Measurements from ENCODE around the gene PAK2. TPM values are rescaled to one million over a fixed set of nuclear protein-coding genes. Genes with fewer than 3 reads are reported as not detected.

Gene PAK2
- 67.1 TPM for total RNA-seq
- 13.4 TPM for polyA plus RNA-seq (ENCODE audit: insufficient read depth, low read depth, low replicate concordance)
- long read RNA-seq, donor 1, full-length matches to known transcripts, result 1 of 8 reads
- long read RNA-seq, donor 1, partial matches to known transcripts, result 7 of 8 reads
- long read RNA-seq, donor 1, other reads (novel, unspliced or antisense), result 0 of 8 reads
- long read RNA-seq, donor 2, full-length matches to known transcripts, result 7 of 31 reads
- long read RNA-seq, donor 2, partial matches to known transcripts, result 24 of 31 reads
- long read RNA-seq, donor 2, other reads (novel, unspliced or antisense), result 0 of 31 reads
- long read RNA-seq, donor 3, full-length matches to known transcripts, result 10 of 10 reads
- long read RNA-seq, donor 3, partial matches to known transcripts, result 0 of 10 reads
- long read RNA-seq, donor 3, other reads (novel, unspliced or antisense), result 0 of 10 reads
- long read RNA-seq, donor 4, full-length matches to known transcripts, result 6 of 22 reads
- long read RNA-seq, donor 4, partial matches to known transcripts, result 16 of 22 reads
- long read RNA-seq, donor 4, other reads (novel, unspliced or antisense), result 0 of 22 reads
- long read RNA-seq, donor 5, full-length matches to known transcripts, result 1 of 1 reads
- long read RNA-seq, donor 5, partial matches to known transcripts, result 0 of 1 reads
- long read RNA-seq, donor 5, other reads (novel, unspliced or antisense), result 0 of 1 reads
- long read RNA-seq, donor 6, result 0 reads
- long read RNA-seq, donor 7, full-length matches to known transcripts, result 11 of 30 reads
- long read RNA-seq, donor 7, partial matches to known transcripts, result 14 of 30 reads
- long read RNA-seq, donor 7, other reads (novel, unspliced or antisense), result 5 of 30 reads
- long read RNA-seq, donor 8, full-length matches to known transcripts, result 7 of 35 reads
- long read RNA-seq, donor 8, partial matches to known transcripts, result 28 of 35 reads
- long read RNA-seq, donor 8, other reads (novel, unspliced or antisense), result 0 of 35 reads
- long read RNA-seq, donor 9, full-length matches to known transcripts, result 2 of 2 reads
- long read RNA-seq, donor 9, partial matches to known transcripts, result 0 of 2 reads
- long read RNA-seq, donor 9, other reads (novel, unspliced or antisense), result 0 of 2 reads
- long read RNA-seq, donor 10, full-length matches to known transcripts, result 6 of 16 reads
- long read RNA-seq, donor 10, partial matches to known transcripts, result 10 of 16 reads
- long read RNA-seq, donor 10, other reads (novel, unspliced or antisense), result 0 of 16 reads

DNA sequence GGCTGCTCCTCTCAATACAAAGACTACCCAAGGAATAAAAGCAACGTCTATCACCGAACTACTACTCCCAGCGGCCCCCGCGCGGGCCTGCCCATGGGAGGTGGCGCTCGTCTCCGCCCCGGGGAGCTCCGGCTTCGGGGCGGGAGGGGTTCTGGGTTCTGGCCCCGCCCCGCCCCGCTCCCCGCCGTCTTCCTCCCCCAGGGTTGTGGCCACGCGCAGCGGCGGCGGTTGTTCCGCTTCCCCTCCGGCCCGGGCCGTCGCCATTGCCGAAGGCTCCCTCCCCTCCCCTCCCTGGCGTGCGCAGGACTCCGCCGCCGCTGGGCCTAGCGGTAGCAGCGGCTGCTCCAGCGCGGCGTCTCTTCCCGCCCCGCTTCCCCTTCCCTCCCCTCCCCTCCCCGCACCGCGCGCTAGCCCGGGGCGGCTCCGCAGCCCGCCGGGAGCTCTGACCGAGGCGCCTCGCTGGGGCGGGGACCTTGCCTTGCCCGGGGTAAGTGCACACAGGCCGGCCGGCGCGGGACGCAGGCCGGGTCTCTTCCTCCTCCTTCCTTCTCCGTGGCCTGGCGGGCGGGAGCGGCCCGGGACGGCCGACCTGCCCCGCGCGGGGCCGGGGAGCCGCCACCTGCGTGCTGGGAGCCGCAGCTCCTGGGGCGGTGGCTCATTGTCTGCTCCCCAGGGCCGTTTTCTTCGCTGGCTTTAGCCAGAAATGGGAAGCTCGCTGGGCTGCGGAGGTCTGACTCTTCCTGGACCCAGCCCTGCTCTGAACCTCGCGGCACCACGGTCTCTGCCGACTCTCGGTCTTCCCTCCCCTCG, at the start of gene PAK2:
Gene PAK2 (plus strand): TSS at position 187 of the 810 bp plus-strand sequence. CDS start 42,790 bp downstream, outside the sequence.
- Histone ChIP-seq H3K4me3 (ENCODE audit: low read length in 3 of 3) (peak within 1 kb of the TSS; percentile 65 to 96 (median 80)), H3K36me3 (ENCODE audit: control insufficient read depth in 2 of 3, insufficient read depth in 3 of 3, low read length in 3 of 3) (no peaks in the 10 kb centered on the region), H3K9ac (ENCODE audit: low read length in 3 of 3) (peak within 1 kb of the TSS; percentile 68 to 96 (median 92)), H3K27me3 (ENCODE audit: control insufficient read depth, insufficient read depth, low read length) (no peaks in the 10 kb centered on the region), H3K27ac (ENCODE audit: low read depth in 2 of 2, low read length in 2 of 2) (peak within 1 kb of the TSS; percentile 89 to 95), H3K9me3 (ENCODE audit: control insufficient read depth in 2 of 3, insufficient read depth in 1 of 3, low read length in 3 of 3) (no peaks in the 10 kb centered on the region), H3K4me1 (ENCODE audit: control insufficient read depth in 2 of 3, insufficient read depth in 2 of 3, low read depth in 1 of 3, low read length in 3 of 3) (peaks cover 0 to 6% (median 0%) of the 10 kb centered on the region in 3 donors)
- intact Hi-C loops (cut with DNase I), result no loop called here
- peak; percentile 89 to 97 (median 94) for DNase-seq
- FAIRE-seq, result no peak
- TF ChIP-seq, protein P1, sequence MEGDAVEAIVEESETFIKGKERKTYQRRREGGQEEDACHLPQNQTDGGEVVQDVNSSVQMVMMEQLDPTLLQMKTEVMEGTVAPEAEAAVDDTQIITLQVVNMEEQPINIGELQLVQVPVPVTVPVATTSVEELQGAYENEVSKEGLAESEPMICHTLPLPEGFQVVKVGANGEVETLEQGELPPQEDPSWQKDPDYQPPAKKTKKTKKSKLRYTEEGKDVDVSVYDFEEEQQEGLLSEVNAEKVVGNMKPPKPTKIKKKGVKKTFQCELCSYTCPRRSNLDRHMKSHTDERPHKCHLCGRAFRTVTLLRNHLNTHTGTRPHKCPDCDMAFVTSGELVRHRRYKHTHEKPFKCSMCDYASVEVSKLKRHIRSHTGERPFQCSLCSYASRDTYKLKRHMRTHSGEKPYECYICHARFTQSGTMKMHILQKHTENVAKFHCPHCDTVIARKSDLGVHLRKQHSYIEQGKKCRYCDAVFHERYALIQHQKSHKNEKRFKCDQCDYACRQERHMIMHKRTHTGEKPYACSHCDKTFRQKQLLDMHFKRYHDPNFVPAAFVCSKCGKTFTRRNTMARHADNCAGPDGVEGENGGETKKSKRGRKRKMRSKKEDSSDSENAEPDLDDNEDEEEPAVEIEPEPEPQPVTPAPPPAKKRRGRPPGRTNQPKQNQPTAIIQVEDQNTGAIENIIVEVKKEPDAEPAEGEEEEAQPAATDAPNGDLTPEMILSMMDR (IDR thresholded peaks at IDR 0.05; ENCODE audit: borderline replicate concordance, extremely low read depth, insufficient read depth), result peak; percentile 10

DNA sequence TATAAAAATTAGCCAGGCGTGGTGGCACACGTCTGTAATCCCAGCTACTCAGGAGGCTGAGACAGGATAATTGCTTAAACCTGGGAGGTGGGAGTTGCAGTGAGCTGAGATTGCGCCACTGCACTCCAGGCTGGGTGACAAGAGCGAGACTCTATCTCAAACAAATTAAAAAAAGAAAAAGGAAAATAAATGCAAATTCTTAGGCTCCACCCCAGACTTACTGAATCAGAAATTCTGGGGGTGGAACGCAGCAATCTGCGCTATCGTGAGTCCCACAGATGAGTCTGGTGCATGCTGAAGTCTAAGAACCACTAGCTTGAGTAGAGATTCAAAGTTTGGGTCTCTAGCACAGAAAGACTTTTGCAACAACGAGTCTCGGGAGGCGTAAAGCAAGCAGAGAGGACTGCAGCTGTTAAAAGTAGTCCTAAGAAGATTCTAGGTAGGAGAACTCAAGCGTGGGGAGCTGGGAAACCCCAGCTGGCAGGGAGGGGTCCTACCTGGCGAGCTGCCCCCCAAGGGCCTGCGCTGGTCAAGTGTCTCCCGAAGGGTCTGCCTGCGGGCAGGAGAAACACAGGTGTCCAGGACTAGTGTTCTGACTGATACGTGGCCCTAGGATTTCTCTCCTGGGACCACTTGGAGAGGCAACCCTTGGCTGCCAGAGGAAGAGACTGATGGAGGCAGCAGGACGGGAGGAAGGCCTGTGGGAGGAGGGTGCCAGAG, 49.6 kb upstream of the PAK2 start:
- FAIRE-seq (no peak), DNase-seq (no peak)
- no peaks in the 10 kb centered on the region for H3K36me3 ChIP-seq (ENCODE audit: control insufficient read depth in 2 of 3, insufficient read depth in 3 of 3, low read length in 3 of 3)
- intact Hi-C loops (cut with DNase I), result loop anchor here (10.0 kb wide), 1 partner anchor 75 kb away; no protein-coding TSS in a partner anchor
- H3K27me3 ChIP-seq (ENCODE audit: control insufficient read depth, insufficient read depth, low read length), result no peaks in the 10 kb centered on the region
- H3K4me1 ChIP-seq (ENCODE audit: control insufficient read depth in 2 of 3, insufficient read depth in 2 of 3, low read depth in 1 of 3, low read length in 3 of 3), result no peaks in the 10 kb centered on the region
- H3K9ac ChIP-seq (ENCODE audit: low read length in 3 of 3), result no peak overlapping the region
- no peak overlapping the region for H3K27ac ChIP-seq (ENCODE audit: low read depth in 2 of 2, low read length in 2 of 2)
- no peaks in the 10 kb centered on the region for H3K9me3 ChIP-seq (ENCODE audit: control insufficient read depth in 2 of 3, insufficient read depth in 1 of 3, low read length in 3 of 3)
- H3K4me3 ChIP-seq (ENCODE audit: low read length in 3 of 3), result no peak overlapping the region
- TF ChIP-seq, protein P1 (IDR thresholded peaks at IDR 0.05; ENCODE audit: borderline replicate concordance, extremely low read depth, insufficient read depth), result no peak

DNA sequence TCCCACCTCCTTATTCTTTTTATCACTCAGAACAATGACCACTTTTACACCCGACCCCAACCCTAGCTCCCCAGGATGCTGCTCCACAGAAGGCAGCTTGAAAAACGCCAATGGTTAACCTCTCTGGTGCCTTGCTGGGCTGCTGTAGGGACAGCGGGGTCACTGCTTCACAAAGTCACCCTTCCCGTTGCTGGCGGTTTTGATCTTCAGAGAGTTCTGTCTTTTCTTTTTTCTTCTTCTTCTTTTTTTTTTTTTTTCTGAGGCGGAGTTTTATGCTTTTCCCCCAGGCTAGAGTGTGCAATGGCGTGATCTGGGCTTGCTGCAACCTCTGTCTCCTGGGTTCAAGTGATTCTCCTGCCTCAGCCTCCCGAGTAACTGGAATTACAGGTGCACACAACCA, 48.3 kb upstream of the PAK2 start:
- H3K27ac ChIP-seq (ENCODE audit: low read depth in 2 of 2, low read length in 2 of 2), result no peak overlapping the region
- no peak for DNase-seq
- no peaks in the 10 kb centered on the region for H3K4me1 ChIP-seq (ENCODE audit: control insufficient read depth in 2 of 3, insufficient read depth in 2 of 3, low read depth in 1 of 3, low read length in 3 of 3)
- TF ChIP-seq, protein P1 (IDR thresholded peaks at IDR 0.05; ENCODE audit: borderline replicate concordance, extremely low read depth, insufficient read depth), result no peak
- no peak for FAIRE-seq
- H3K27me3 ChIP-seq (ENCODE audit: control insufficient read depth, insufficient read depth, low read length), result no peaks in the 10 kb centered on the region
- H3K9me3 ChIP-seq (ENCODE audit: control insufficient read depth in 2 of 3, insufficient read depth in 1 of 3, low read length in 3 of 3), result no peaks in the 10 kb centered on the region
- intact Hi-C loops (cut with DNase I), result no loop called here
- no peak overlapping the region for H3K4me3 ChIP-seq (ENCODE audit: low read length in 3 of 3)
- no peak overlapping the region for H3K9ac ChIP-seq (ENCODE audit: low read length in 3 of 3)
- no peaks in the 10 kb centered on the region for H3K36me3 ChIP-seq (ENCODE audit: control insufficient read depth in 2 of 3, insufficient read depth in 3 of 3, low read length in 3 of 3)

All from kidney (tissue), 22 donors.